Endothelial cell (in vitro differentiated cells): Measurements from ENCODE around the gene POLR2E. TPM values are rescaled to one million over a fixed set of nuclear protein-coding genes. Genes with fewer than 3 reads are reported as not detected.

Experiments
- DNase-seq: peaks from one replicate; pipeline ENCODE4 v3.0.0; 2021; ENCODE audit warnings: low spot score
- H3K27ac Mint-ChIP-seq: one replicate; pipeline ENCODE4 v1.8.0; 2021; ENCODE audit warnings: mixed read lengths, inconsistent platforms; ENCODE audit not compliant: unreplicated experiment
- H3K27me3 Mint-ChIP-seq: one replicate; pipeline ENCODE4 v1.8.0; 2021; ENCODE audit warnings: mild to moderate bottlenecking, moderate library complexity, mixed read lengths, inconsistent platforms; ENCODE audit not compliant: unreplicated experiment
- H3K36me3 Mint-ChIP-seq: one replicate; pipeline ENCODE4 v1.8.0; 2021; ENCODE audit warnings: mild to moderate bottlenecking, low read depth, mixed read lengths, inconsistent platforms; ENCODE audit not compliant: unreplicated experiment
- H3K4me1 Mint-ChIP-seq: one replicate; pipeline ENCODE4 v1.8.0; 2021; ENCODE audit warnings: mild to moderate bottlenecking, mixed read lengths, inconsistent platforms; ENCODE audit not compliant: unreplicated experiment
- H3K4me3 Mint-ChIP-seq: one replicate; pipeline ENCODE4 v1.8.0; 2021; ENCODE audit warnings: mild to moderate bottlenecking, mixed read lengths, inconsistent platforms; ENCODE audit not compliant: unreplicated experiment
- H3K9me3 Mint-ChIP-seq: one replicate; pipeline ENCODE4 v1.8.0; 2021; ENCODE audit warnings: mixed read lengths, inconsistent platforms; ENCODE audit not compliant: unreplicated experiment
- total RNA-seq: library from RNA; stranded (reverse); fragmentation: NEBNext Ultra II Directional; extraction: Animal tissue kit (Norgen Biotek cat#: 25700); gene quantifications from one replicate; pipeline ENCODE4 v1.2.1, GENCODE V29; 2021; ENCODE audit not compliant: unreplicated experiment
- TF ChIP-seq, protein P1 (sequence below): fragments of 200-600 bp; sonication (generic); IDR thresholded peaks from one replicate; pipeline ENCODE4 v1.5.0; 2021; ENCODE audit warnings: antibody characterized with exemption; ENCODE audit not compliant: unreplicated experiment

POLR2E gene
- total RNA-seq, 1 donor from 2014 or later, result 166 TPM

DNA sequence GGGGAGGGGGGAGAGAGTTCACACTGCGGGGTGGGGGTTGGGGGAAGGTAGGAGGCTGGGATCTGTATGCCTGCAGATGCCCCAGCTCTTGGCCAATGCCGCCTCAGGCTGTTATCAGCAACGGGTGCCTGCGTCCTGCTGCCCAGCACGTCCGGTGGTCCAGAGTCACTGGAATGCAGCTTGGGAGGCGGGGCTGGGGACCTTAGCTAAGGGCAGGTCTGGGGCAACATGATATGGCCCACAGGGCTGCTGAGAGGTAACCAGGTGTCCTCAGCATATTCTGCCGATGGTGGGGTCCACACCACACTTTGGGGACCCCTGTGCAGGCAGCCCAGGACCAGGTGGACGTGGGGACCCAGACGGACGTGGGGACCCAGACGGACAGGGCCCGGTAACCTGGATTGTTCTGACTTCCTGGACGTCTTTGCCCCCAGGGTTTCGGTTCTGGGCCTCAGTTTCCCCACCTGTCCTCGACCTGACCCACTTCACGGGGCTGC is 28.9 kb downstream of the POLR2E start:
- Mint-ChIP-seq H3K4me1 (peaks cover 6% of the 10 kb centered on the region), H3K4me3 (no peak overlapping the region), H3K27ac (no peak overlapping the region), H3K27me3 (peaks cover 20% of the 10 kb centered on the region), H3K36me3 (peaks cover 5% of the 10 kb centered on the region), H3K9me3 (no peaks in the 10 kb centered on the region)
- DNase-seq, result no peak
- TF ChIP-seq, protein P1, sequence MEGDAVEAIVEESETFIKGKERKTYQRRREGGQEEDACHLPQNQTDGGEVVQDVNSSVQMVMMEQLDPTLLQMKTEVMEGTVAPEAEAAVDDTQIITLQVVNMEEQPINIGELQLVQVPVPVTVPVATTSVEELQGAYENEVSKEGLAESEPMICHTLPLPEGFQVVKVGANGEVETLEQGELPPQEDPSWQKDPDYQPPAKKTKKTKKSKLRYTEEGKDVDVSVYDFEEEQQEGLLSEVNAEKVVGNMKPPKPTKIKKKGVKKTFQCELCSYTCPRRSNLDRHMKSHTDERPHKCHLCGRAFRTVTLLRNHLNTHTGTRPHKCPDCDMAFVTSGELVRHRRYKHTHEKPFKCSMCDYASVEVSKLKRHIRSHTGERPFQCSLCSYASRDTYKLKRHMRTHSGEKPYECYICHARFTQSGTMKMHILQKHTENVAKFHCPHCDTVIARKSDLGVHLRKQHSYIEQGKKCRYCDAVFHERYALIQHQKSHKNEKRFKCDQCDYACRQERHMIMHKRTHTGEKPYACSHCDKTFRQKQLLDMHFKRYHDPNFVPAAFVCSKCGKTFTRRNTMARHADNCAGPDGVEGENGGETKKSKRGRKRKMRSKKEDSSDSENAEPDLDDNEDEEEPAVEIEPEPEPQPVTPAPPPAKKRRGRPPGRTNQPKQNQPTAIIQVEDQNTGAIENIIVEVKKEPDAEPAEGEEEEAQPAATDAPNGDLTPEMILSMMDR, result no peak

DNA sequence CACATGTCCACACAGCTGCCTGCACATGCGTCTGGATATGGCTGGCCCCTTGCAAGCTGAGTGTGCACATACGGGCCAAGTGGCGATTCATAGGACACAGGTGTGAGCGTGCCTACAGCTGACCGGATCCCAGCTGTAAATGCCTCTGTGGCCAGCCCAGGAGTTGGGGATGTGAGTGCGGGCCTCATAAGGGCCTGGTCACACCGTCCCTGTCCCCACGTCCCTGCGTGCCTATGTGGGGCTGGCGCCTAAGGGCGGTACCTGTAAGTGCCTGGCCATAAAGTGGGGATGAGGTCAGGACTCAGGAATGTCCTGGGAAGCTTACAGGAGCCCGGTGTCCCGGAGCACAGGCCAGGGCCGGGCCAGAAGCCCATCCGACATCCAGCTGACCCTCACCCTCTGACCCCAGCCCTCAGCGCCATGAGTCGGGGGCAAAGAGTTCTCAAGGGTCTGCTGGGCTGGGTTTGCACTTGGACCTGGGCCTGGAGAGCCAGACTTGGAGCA is 29.5 kb downstream of the POLR2E start:
- peaks cover 20% of the 10 kb centered on the region for H3K27me3 Mint-ChIP-seq
- H3K9me3 Mint-ChIP-seq, result no peaks in the 10 kb centered on the region
- TF ChIP-seq, protein P1, result no peak

DNA sequence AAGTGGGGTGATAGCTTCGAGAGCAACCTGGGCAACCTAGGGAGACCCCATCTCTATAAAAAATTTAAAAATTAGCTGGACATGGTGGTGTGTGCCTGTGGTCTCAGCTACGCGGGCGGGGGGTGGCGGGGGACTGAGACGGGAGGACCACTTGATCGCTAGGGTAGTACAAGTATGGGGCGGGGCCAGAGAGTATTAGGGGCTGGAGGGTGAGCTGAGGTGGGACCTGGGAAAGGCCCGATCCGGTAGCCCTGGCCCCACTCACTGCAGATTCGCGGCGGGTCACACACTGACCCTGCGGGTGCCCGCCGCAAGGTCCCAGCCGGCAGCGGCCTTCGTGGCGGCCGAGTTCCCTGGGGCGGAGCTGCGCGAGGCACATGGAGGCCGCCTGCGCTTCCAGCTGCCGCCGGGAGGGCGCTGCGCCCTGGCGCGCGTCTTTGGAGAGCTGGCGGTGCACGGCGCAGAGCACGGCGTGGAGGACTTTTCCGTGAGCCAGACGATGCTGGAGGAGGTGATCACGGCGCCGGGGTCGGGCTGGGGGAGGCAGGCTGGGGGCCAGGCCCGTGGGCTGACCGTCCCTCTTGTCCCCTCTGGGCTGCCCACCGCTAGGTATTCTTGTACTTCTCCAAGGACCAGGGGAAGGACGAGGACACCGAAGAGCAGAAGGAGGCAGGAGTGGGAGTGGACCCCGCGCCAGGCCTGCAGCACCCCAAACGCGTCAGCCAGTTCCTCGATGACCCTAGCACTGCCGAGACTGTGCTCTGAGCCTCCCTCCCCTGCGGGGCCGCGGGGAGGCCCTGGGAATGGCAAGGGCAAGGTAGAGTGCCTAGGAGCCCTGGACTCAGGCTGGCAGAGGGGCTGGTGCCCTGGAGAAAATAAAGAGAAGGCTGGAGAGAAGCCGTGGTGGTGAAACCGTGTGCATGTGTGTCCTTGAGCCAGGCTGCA is 30.2 kb downstream of the POLR2E start:
- TF ChIP-seq, protein P1, result peak; percentile 65
- peak overlapping the region; percentile 37 for H3K4me3 Mint-ChIP-seq
- peaks cover 5% of the 10 kb centered on the region for H3K36me3 Mint-ChIP-seq
- no peaks in the 10 kb centered on the region for H3K9me3 Mint-ChIP-seq
- peaks cover 6% of the 10 kb centered on the region for H3K4me1 Mint-ChIP-seq
- H3K27ac Mint-ChIP-seq, result no peak overlapping the region
- H3K27me3 Mint-ChIP-seq, result peaks cover 22% of the 10 kb centered on the region
- DNase-seq, result peak; percentile 76

More for the DNA sequence above, 29.5 kb downstream of the POLR2E start:
- no peak for DNase-seq
- H3K27ac Mint-ChIP-seq, result no peak overlapping the region
- peaks cover 5% of the 10 kb centered on the region for H3K36me3 Mint-ChIP-seq
- peaks cover 6% of the 10 kb centered on the region for H3K4me1 Mint-ChIP-seq
- H3K4me3 Mint-ChIP-seq, result no peak overlapping the region

DNA sequence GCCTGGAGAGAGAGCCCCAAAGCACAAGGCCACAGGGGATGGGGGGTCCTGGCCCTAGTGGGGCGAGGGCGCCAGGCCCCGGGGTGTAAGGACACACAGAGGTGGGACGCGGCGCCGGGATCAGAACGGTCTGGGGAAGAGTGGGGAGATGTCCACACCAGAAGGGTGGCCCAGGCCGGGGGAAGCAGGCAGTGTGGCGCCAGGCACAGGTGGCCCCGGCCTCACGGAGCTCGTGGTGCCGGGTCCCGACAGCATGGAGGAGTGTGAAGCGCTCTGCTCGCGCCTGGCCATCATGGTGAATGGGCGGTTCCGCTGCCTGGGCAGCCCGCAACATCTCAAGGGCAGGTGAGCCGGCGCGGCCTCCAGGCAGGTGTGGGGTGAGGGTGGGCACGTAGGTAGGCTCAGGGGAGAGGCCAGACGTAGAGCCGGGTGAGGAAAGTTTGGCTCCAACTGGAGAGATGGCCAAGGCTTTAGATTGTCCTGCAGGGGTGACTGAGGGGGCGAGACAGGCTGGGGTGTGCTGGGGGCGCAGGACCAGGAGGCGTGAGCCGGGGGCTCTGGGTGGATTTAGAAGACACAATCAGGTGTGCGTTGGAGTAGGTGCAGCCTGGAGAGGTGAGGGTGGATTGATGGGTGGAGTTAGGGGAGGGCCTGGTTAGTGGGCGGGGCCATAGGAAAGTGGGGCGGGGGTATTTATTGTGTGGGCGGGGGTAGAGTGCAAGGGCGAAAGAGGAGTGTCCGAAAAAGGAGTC is 31.1 kb downstream of the POLR2E start:
- TF ChIP-seq, protein P1, result no peak
- peak overlapping the region; percentile 37 for H3K4me3 Mint-ChIP-seq
- no peaks in the 10 kb centered on the region for H3K9me3 Mint-ChIP-seq
- peaks cover 6% of the 10 kb centered on the region for H3K4me1 Mint-ChIP-seq
- H3K36me3 Mint-ChIP-seq, result peaks cover 5% of the 10 kb centered on the region
- H3K27me3 Mint-ChIP-seq, result peaks cover 22% of the 10 kb centered on the region
- no peak overlapping the region for H3K27ac Mint-ChIP-seq
- no peak for DNase-seq
